K562 (cell line): Measurements from ENCODE around the gene PHTF1. TPM values are rescaled to one million over a fixed set of nuclear protein-coding genes. Genes with fewer than 3 reads are reported as not detected.
A peak's percentile ranks its signal among the peaks of the same experiment; 100 is the strongest.

Experiments used
- EP300 ChIP-seq: IDR thresholded peaks from 2 replicates; pipeline ENCODE4 v1.6.1; 2012; ENCODE audit warnings: low read length, improper control_type of control experiment
- FOXO4 ChIP-seq: fragments of 450-650 bp; formaldehyde crosslinking; IDR thresholded peaks from 2 replicates; pipeline ENCODE4 v1.4.0; 2020; ENCODE audit warnings: mild to moderate bottlenecking, moderate library complexity
- GATA2 ChIP-seq: sonication (generic); formaldehyde crosslinking; IDR thresholded peaks from 2 replicates; pipeline ENCODE4 v1.4.0; 2020; ENCODE audit warnings: mild to moderate bottlenecking, missing genetic modification reagents
- MAFG ChIP-seq: fragments of 450-650 bp; conservative IDR thresholded peaks from 2 replicates; pipeline ENCODE4 v1.6.1; 2016; ENCODE audit warnings: missing genetic modification characterization, missing compliant biosample characterization
- MBD2 ChIP-seq: sonication (generic); IDR thresholded peaks from 2 replicates; pipeline ENCODE4 v1.6.1; 2016; ENCODE audit warnings: low read depth, borderline replicate concordance
- MNT ChIP-seq, 2 experiments: fragments of 450-650 bp; conservative IDR thresholded peaks; 2 replicates each; pipeline ENCODE4 v1.6.1; 2017; ENCODE audit warnings: mild to moderate bottlenecking in 2 of 2, moderate library complexity in 2 of 2
- NEUROD1 ChIP-seq: fragments of 150-350 bp; IDR thresholded peaks from 2 replicates; pipeline ENCODE4 v1.6.1; 2014; ENCODE audit warnings: borderline replicate concordance, low read length, low read depth; ENCODE audit not compliant: partially characterized antibody
- NFXL1 ChIP-seq: fragments of 450-650 bp; formaldehyde crosslinking; IDR thresholded peaks from 2 replicates; pipeline ENCODE4 v1.4.0; 2021; ENCODE audit warnings: mild to moderate bottlenecking
- PRDM10 ChIP-seq: fragments of 450-650 bp; IDR thresholded peaks from 2 replicates; pipeline ENCODE4 v1.6.1; 2018; ENCODE audit not compliant: partially characterized antibody
- RNF219 ChIP-seq: fragments of 250-450 bp; sonication (Bioruptor Pico); IDR thresholded peaks from 2 replicates; pipeline ENCODE4 v1.5.0; 2022; ENCODE audit warnings: mild to moderate bottlenecking
- SOX6 ChIP-seq: fragments of 450-650 bp; IDR thresholded peaks from 2 replicates; pipeline ENCODE4 v1.6.1; 2014; ENCODE audit warnings: mild to moderate bottlenecking
- ZNF639 ChIP-seq, 2 experiments: fragments of 200-800 bp in 1 of 2; sonication (Bioruptor generic) in 1 of 2; sonication (generic) in 1 of 2; formaldehyde crosslinking in 1 of 2; IDR thresholded peaks in 1 of 2; conservative IDR thresholded peaks in 1 of 2; 2 replicates each; pipeline versions ENCODE4 v1.5.0 to v1.6.1; 2016 to 2020; ENCODE audit warnings: missing compliant biosample characterization in 1 of 2, missing genetic modification characterization in 1 of 2, missing genetic modification reagents in 1 of 2
- polyA plus RNA-seq, 8 experiments: library from polyadenylated mRNA; depleted of rRNA in 4 of 8; stranded (reverse) in 5 of 8; unstranded in 3 of 8; fragments of >200 nt; fragmentation: Nextera tagmentation in 2 of 8; fragmentation: Illumina TruSeq in 1 of 8; extraction: Ambion mirVana in 2 of 8; extraction: Trizol in 1 of 8; gene quantifications; 2 replicates each; pipeline versions ENCODE4 v1.2.1 to v1.2.3, GENCODE V29; 2011 to 2014; ENCODE audit warnings: inconsistent platforms in 1 of 8, missing spikeins in 1 of 8
- total RNA-seq, 7 experiments: library from RNA; depleted of rRNA in 6 of 7; stranded (reverse); fragments of >200 nt in 6 of 7; fragmentation: Illumina TruSeq in 2 of 7; extraction: Trizol in 2 of 7; gene quantifications; 2 replicates each; pipeline versions ENCODE4 v1.2.1 to v1.2.3, GENCODE V29; 2011 to 2021; ENCODE audit warnings: low replicate concordance in 1 of 7
- TF ChIP-seq, protein P1 (sequence below): fragments of 250-450 bp; sonication (Bioruptor Pico); IDR thresholded peaks from 2 replicates; pipeline ENCODE4 v1.4.0; 2020; ENCODE audit warnings: mild to moderate bottlenecking, moderate library complexity

The PHTF1 gene
- total and polyA plus RNA-seq, 9 of the 15 experiments (the other 6 are each of a cell fraction or from before 2014, with no cell fraction given) = 8.4 to 36.2 (median 23.0) TPM

- no peak for TF ChIP-seq PRDM10
- peak; percentile 41; the same call in 1 of the 2 replicates for TF ChIP-seq MAFG (tag)
- TF ChIP-seq FOXO4 (CRISPR knock-in tag) = no peak
- peak; percentile 51; the same call in 1 of the 2 replicates for TF ChIP-seq EP300
- no peak for TF ChIP-seq MNT (conservative IDR thresholded peaks at IDR 0.05)
- TF ChIP-seq NFXL1 (CRISPR knock-in tag) = no peak
- TF ChIP-seq MBD2 = no peak
- no peak for TF ChIP-seq RNF219 (CRISPR knock-in tag)
- TF ChIP-seq ZNF639 (CRISPR knock-in tag; conservative IDR thresholded peaks at IDR 0.05 in 1 of 2, IDR thresholded peaks at IDR 0.05 in 1 of 2) = no peak
- no peak for TF ChIP-seq GATA2 (CRISPR knock-in tag)
- TF ChIP-seq SOX6 = peak; percentile 22; the same call in 1 of the 2 replicates
- TF ChIP-seq NEUROD1 = no peak
- TF ChIP-seq, protein P1, sequence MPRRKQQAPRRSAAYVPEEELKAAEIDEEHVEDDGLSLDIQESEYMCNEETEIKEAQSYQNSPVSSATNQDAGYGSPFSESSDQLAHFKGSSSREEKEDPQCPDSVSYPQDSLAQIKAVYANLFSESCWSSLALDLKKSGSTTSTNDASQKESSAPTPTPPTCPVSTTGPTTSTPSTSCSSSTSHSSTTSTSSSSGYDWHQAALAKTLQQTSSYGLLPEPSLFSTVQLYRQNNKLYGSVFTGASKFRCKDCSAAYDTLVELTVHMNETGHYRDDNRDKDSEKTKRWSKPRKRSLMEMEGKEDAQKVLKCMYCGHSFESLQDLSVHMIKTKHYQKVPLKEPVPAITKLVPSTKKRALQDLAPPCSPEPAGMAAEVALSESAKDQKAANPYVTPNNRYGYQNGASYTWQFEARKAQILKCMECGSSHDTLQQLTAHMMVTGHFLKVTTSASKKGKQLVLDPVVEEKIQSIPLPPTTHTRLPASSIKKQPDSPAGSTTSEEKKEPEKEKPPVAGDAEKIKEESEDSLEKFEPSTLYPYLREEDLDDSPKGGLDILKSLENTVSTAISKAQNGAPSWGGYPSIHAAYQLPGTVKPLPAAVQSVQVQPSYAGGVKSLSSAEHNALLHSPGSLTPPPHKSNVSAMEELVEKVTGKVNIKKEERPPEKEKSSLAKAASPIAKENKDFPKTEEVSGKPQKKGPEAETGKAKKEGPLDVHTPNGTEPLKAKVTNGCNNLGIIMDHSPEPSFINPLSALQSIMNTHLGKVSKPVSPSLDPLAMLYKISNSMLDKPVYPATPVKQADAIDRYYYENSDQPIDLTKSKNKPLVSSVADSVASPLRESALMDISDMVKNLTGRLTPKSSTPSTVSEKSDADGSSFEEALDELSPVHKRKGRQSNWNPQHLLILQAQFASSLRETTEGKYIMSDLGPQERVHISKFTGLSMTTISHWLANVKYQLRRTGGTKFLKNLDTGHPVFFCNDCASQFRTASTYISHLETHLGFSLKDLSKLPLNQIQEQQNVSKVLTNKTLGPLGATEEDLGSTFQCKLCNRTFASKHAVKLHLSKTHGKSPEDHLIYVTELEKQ (CRISPR knock-in tag) = no peak
These were observed 68.1 kb downstream of the PHTF1 start (continued) for GRCh38 chr1:113691184-113691583.
